ENCODE measurements around the gene NPVF. TPM values are rescaled to one million over a fixed set of nuclear protein-coding genes. Genes with fewer than 3 reads are reported as not detected.

NPVF gene
- total RNA-seq, 1 donor from 2014 or later, result not detected

GRCh38 chr7:25179325-25179724 is 49.0 kb downstream of the NPVF start:
- no peak for ATAC-seq
- DNase-seq (ENCODE audit: low spot score), result no peak

Other genes with a start within 250 kb of the NPVF start
- 0.58 TPM for gene OSBPL3, start 248.3 kb downstream of the NPVF start, total RNA-seq
- gene CYCS, start 103.2 kb downstream of the NPVF start, total RNA-seq, result 46.6 TPM

All from left lobe of liver (tissue), 2 donors.